SHP77 (cell line): ENCODE data around the gene TOR1A.

Source experiments
- DNase-seq, 2 experiments: peaks; one replicate each; lab custom pipeline; 2025; lab: John Stamatoyannopoulos, UW

Gene TOR1A

GRCh38 chr9:129852579-129852978 is 28.6 kb upstream of the TOR1A start:
- DNase-seq = no peak

GRCh38 chr9:129851821-129852220 is 27.9 kb upstream of the TOR1A start:
- DNase-seq = no peak

- DNase-seq = no peak
Observed at GRCh38 chr9:129850821-129851550, 27.1 kb upstream of the TOR1A start.

GRCh38 chr9:129849901-129850300 is 26.0 kb upstream of the TOR1A start:
- no peak for DNase-seq

- no peak for DNase-seq
Observed at GRCh38 chr9:129848712-129849441, 24.9 kb upstream of the TOR1A start.

GRCh38 chr9:129845373-129845772 is 21.4 kb upstream of the TOR1A start:
- no peak for DNase-seq

GRCh38 chr9:129841071-129841470 is 17.1 kb upstream of the TOR1A start:
- no peak for DNase-seq

- DNase-seq = peak; percentile 61 to 71
Observed at GRCh38 chr9:129840034-129840433, 16.1 kb upstream of the TOR1A start.

GRCh38 chr9:129839324-129840023 is 15.5 kb upstream of the TOR1A start:
- no peak for DNase-seq

- no peak for DNase-seq
Observed at GRCh38 chr9:129838707-129839259, 14.8 kb upstream of the TOR1A start.

- DNase-seq = peak in 1 of 2 experiments; percentile 11
Observed at GRCh38 chr9:129836311-129837007, 12.5 kb upstream of the TOR1A start.

GRCh38 chr9:129835860-129836223 is 11.9 kb upstream of the TOR1A start:
- no peak for DNase-seq

GRCh38 chr9:129835128-129835859 is 11.4 kb upstream of the TOR1A start, which contains the start of the genes C9orf78 and USP20:
Gene C9orf78, minus strand, starts transcription at chr9:129835275. Its CDS starts 54 bp downstream, at chr9:129835221.
Gene USP20, plus strand, starts transcription at chr9:129835458. Its CDS starts 17,098 bp downstream, at chr9:129852556.
- DNase-seq = peak; percentile 92 to 96

- no peak for DNase-seq
Observed at GRCh38 chr9:129834489-129835127, 10.7 kb upstream of the TOR1A start.

- no peak for DNase-seq
Observed at GRCh38 chr9:129832982-129833381, 9.0 kb upstream of the TOR1A start.

GRCh38 chr9:129828969-129829368 is 5.0 kb upstream of the TOR1A start:
- DNase-seq = no peak

- no peak for DNase-seq
Observed at GRCh38 chr9:129828051-129828450, 4.1 kb upstream of the TOR1A start.

GRCh38 chr9:129826759-129827158 is 2.8 kb upstream of the TOR1A start:
- DNase-seq = no peak

GRCh38 chr9:129826344-129826743 is 2.4 kb upstream of the TOR1A start:
- DNase-seq = no peak

GRCh38 chr9:129823542-129823934 is 398 bp downstream of the TOR1A start:
- DNase-seq = no peak
